ENCODE data around the gene DLGAP1.

- no peak for TF ChIP-seq EZH2 (IDR thresholded peaks at IDR 0.05; ENCODE audit: insufficient read depth, poor library complexity, severe bottlenecking)
- TF ChIP-seq EZH2phosphoT487 (IDR thresholded peaks at IDR 0.05; ENCODE audit: insufficient read depth, low read depth), result no peak
These were observed 992.1 kb downstream of the DLGAP1 start for GRCh38 chr18:3463051-3463450.
